Iris pigment epithelial cell (primary cell): ENCODE data around the gene JMJD6.
A peak's percentile ranks its signal among the peaks of the same experiment; 100 is the strongest.

Experiments
- DNase-seq: peaks from one replicate; pipeline ENCODE4 v3.0.0-alpha.2; 2011; ENCODE audit warnings: low read depth

Gene JMJD6

GRCh38 chr17:76697702-76698465 is 28.5 kb downstream of the JMJD6 start:
- DNase-seq: peak; percentile 63

GRCh38 chr17:76696763-76697701 is 29.4 kb downstream of the JMJD6 start:
- DNase-seq: peak; percentile 89

- DNase-seq: no peak
These were observed 31.2 kb downstream of the JMJD6 start for GRCh38 chr17:76695059-76695831.

GRCh38 chr17:76691379-76692191 is 34.8 kb downstream of the JMJD6 start:
- DNase-seq: no peak

- DNase-seq: no peak
These were observed 35.7 kb downstream of the JMJD6 start for GRCh38 chr17:76690596-76691280.

- peak; percentile 27 for DNase-seq
These were observed 36.5 kb downstream of the JMJD6 start for GRCh38 chr17:76689859-76690258.

GRCh38 chr17:76688165-76688622 is 38.2 kb downstream of the JMJD6 start:
- DNase-seq: no peak

GRCh38 chr17:76687298-76688164 is 38.9 kb downstream of the JMJD6 start:
- peak; percentile 49 for DNase-seq

GRCh38 chr17:76686538-76687297 is 39.7 kb downstream of the JMJD6 start:
- DNase-seq: no peak

- no peak for DNase-seq
These were observed 40.6 kb downstream of the JMJD6 start for GRCh38 chr17:76685846-76686245.

GRCh38 chr17:76685366-76685765 is 41.0 kb downstream of the JMJD6 start:
- no peak for DNase-seq

- DNase-seq: no peak
These were observed 41.6 kb downstream of the JMJD6 start for GRCh38 chr17:76684756-76685155.

- DNase-seq: no peak
These were observed 42.3 kb downstream of the JMJD6 start for GRCh38 chr17:76683921-76684745.

- no peak for DNase-seq
These were observed 43.2 kb downstream of the JMJD6 start for GRCh38 chr17:76683011-76683755.

- DNase-seq: peak; percentile 75
These were observed 44.1 kb downstream of the JMJD6 start for GRCh38 chr17:76682296-76682695.

- DNase-seq: peak; percentile 68
These were observed 44.9 kb downstream of the JMJD6 start for GRCh38 chr17:76681222-76682137.
